GM12878 (cell line): ENCODE measurements around the gene FOXI3. TPM values are rescaled to one million over a fixed set of nuclear protein-coding genes. Genes with fewer than 3 reads are reported as not detected.

Experiments
- ATAC-seq: fragments of 200-7000 bp; cut with Tn5 transposase; 3 replicates; pipeline ENCODE4 v1.9.1; 2020; ENCODE audit warnings: mild to moderate bottlenecking, moderate library complexity
- BruUV-seq: library from RNA; stranded (reverse); fragments of 400-500 nt; replicated peaks from 2 replicates; lab custom pipeline; 2021; lab: Mats Ljungman, UMichigan
- CTCF ChIA-PET: fragments of 300-600 bp; sonication (Branson Sonifier 250); formaldehyde crosslinking; extraction: SDS; loops from one replicate; lab custom pipeline; 2021; ENCODE audit warnings: inconsistent platforms; lab: Yijun Ruan, JAX
- POLR2A ChIA-PET: fragments of 350-600 bp; formaldehyde crosslinking; extraction: SDS; loops from one replicate; lab custom pipeline; 2021; ENCODE audit warnings: inconsistent platforms; lab: Charles Lee
- RAD21 ChIA-PET: fragments of 300-600 bp; sonication (Branson Sonifier 250); formaldehyde crosslinking; loops from one replicate; lab custom pipeline; 2023; ENCODE audit warnings: antibody characterized with exemption; ENCODE audit not compliant: unreplicated experiment; lab: Charles Lee
- SMC1A ChIA-PET: fragments of 300-600 bp; sonication (Branson Sonifier 250); formaldehyde crosslinking; loops from one replicate; lab custom pipeline; 2023; ENCODE audit not compliant: unreplicated experiment, uncharacterized antibody; lab: Charles Lee
- DNase-seq: peaks from one replicate; pipeline ENCODE4 v3.0.0-alpha.2; 2011; ENCODE audit warnings: low read depth, low spot score
- FAIRE-seq: peaks from 3 replicates; lab custom pipeline; 2011; peaks lifted over from hg19 to GRCh38; lab: Jason Lieb, UNC
- H2AFZ ChIP-seq: 2 replicates; pipeline ENCODE4 v1.6.0; 2011; ENCODE audit warnings: low read depth, low read length, control low read depth; ENCODE audit not compliant: control insufficient read depth
- H3K27ac ChIP-seq: 2 replicates; pipeline ENCODE4 v1.5.1; 2011; ENCODE audit warnings: control low read depth; ENCODE audit not compliant: control insufficient read depth, insufficient read depth
- H3K27me3 ChIP-seq, 2 experiments: replicated peaks in 1 of 2; 2 replicates each; pipeline versions ENCODE4 v1.6.0 to v1.6.1; 2011; ENCODE audit warnings: low read length in 1 of 2; ENCODE audit not compliant: control insufficient read depth in 2 of 2, insufficient read depth in 2 of 2
- H3K36me3 ChIP-seq, 2 experiments: 2 replicates each; pipeline ENCODE4 v1.5.1; 2011; ENCODE audit warnings: low read length in 1 of 2; ENCODE audit not compliant: control insufficient read depth in 2 of 2, insufficient read depth in 2 of 2
- H3K4me1 ChIP-seq: 2 replicates; pipeline ENCODE4 v1.6.1; 2011; ENCODE audit warnings: mild to moderate bottlenecking, low read length, moderate library complexity, mixed read lengths; ENCODE audit not compliant: control insufficient read depth, insufficient read depth
- H3K4me2 ChIP-seq: 2 replicates; pipeline ENCODE4 v1.6.0; 2011; ENCODE audit warnings: control low read depth; ENCODE audit not compliant: control insufficient read depth, insufficient read depth
- H3K4me3 ChIP-seq: fragments of 200-600 bp; sonication (generic); 2 replicates; pipeline ENCODE4 v1.5.1; 2016
- H3K79me2 ChIP-seq: 2 replicates; pipeline ENCODE4 v1.6.0; 2011; ENCODE audit warnings: low read length; ENCODE audit not compliant: control insufficient read depth, insufficient read depth
- H3K9ac ChIP-seq: 2 replicates; pipeline ENCODE4 v1.8.0; 2011; ENCODE audit warnings: low read length, control low read depth, mixed read lengths; ENCODE audit not compliant: control insufficient read depth, insufficient read depth
- H3K9me3 ChIP-seq: replicated peaks from 3 replicates; pipeline ENCODE4 v1.5.1; 2011; ENCODE audit warnings: mild to moderate bottlenecking, low read length; ENCODE audit not compliant: control insufficient read depth, insufficient read depth
- H4K20me1 ChIP-seq: 2 replicates; pipeline ENCODE4 v1.6.0; 2011; ENCODE audit not compliant: control insufficient read depth, insufficient read depth
- CBX5 ChIP-seq: sonication (generic); IDR thresholded peaks from 2 replicates; pipeline ENCODE4 v1.6.1; 2016; ENCODE audit warnings: low read depth, moderate library complexity, mild to moderate bottlenecking, inconsistent platforms
- CREB1 ChIP-seq: IDR thresholded peaks from 2 replicates; pipeline ENCODE4 v1.6.1; 2012; ENCODE audit warnings: low read depth, mild to moderate bottlenecking, inconsistent platforms
- FOXK2 ChIP-seq: fragments of 450-650 bp; IDR thresholded peaks from 2 replicates; pipeline ENCODE4 v1.6.1; 2017; ENCODE audit warnings: mild to moderate bottlenecking, moderate library complexity
- GABPA ChIP-seq: IDR thresholded peaks from 2 replicates; pipeline ENCODE4 v1.6.1; 2014; ENCODE audit warnings: antibody characterized with exemption, low read depth, mild to moderate bottlenecking, inconsistent platforms
- NR2C2 ChIP-seq: IDR thresholded peaks from 2 replicates; pipeline ENCODE4 v1.6.1; 2011; ENCODE audit warnings: borderline replicate concordance, low read depth; ENCODE audit not compliant: control insufficient read depth, insufficient read length
- ZNF217 ChIP-seq: fragments of 450-650 bp; IDR thresholded peaks from 2 replicates; pipeline ENCODE4 v1.6.1; 2017; ENCODE audit warnings: antibody characterized with exemption, mild to moderate bottlenecking
- WGBS: methylation state at CpG from one replicate; pipeline ENCODE4 v1.1.6; 2016; ENCODE audit warnings: low lambda C conversion rate; ENCODE audit not compliant: insufficient replicate concordance, insufficient coverage; ENCODE audit errors: missing lambda C conversion rate; 5-methylcytosine and 5-hydroxymethylcytosine counted together
- in situ Hi-C: fragments of 300-500 bp; cut with MboI; formaldehyde crosslinking; loops from 9 replicates; pipeline ENCODE4 v1.14.3; 2018; ENCODE audit warnings: mixed read lengths
- intact Hi-C: fragments of 100-400 bp; cut with micrococcal nuclease; formaldehyde crosslinking; loops from one replicate; pipeline ENCODE4 v1.14.2; 2022; ENCODE audit not compliant: unreplicated experiment
- polyA plus RNA-seq, 11 experiments: library from polyadenylated mRNA; depleted of rRNA in 4 of 11; unstranded in 6 of 11; stranded (reverse) in 5 of 11; fragments of >200 nt; fragmentation: Nextera tagmentation in 4 of 11; fragmentation: Illumina TruSeq in 1 of 11; extraction: Ambion mirVana in 4 of 11; extraction: Trizol in 1 of 11; gene quantifications; 1 replicate in 1 of 11; 2 replicates in 10 of 11; pipeline versions ENCODE4 v1.2.1 to v1.2.3, GENCODE V29; 2011 to 2016; ENCODE audit warnings: inconsistent platforms in 2 of 11, missing spikeins in 2 of 11, low read depth in 1 of 11
- total RNA-seq, 4 experiments: library from RNA; depleted of rRNA in 3 of 4; stranded (reverse); fragments of >200 nt in 3 of 4; fragmentation: Illumina TruSeq in 1 of 4; extraction: Trizol in 1 of 4; gene quantifications; 2 replicates each; pipeline versions ENCODE4 v1.2.1 to v1.2.3, GENCODE V29; 2013 to 2021
- TF ChIP-seq, protein P1 (sequence below): IDR thresholded peaks from 2 replicates; pipeline ENCODE4 v1.6.1; 2011; ENCODE audit warnings: borderline replicate concordance, low read depth, mild to moderate bottlenecking, moderate library complexity, low read length; ENCODE audit not compliant: insufficient read depth, poor library complexity, severe bottlenecking
- TF ChIP-seq, protein P2 (sequence below): fragments of 450-650 bp; IDR thresholded peaks from 2 replicates; pipeline ENCODE4 v1.6.1; 2018; ENCODE audit warnings: borderline replicate concordance, mild to moderate bottlenecking; ENCODE audit not compliant: partially characterized antibody

FOXI3 gene
- total and polyA plus RNA-seq, 10 of the 15 experiments (the other 5 are each of a cell fraction or from before 2014, with no cell fraction given): not detected

- ChIA-PET POLR2A (no interaction called here), RAD21 (no interaction called here), SMC1A (interaction anchor here (1.4 kb wide), 1 partner anchor 259 kb away, joined by 3 read pairs; no protein-coding TSS in a partner anchor), CTCF (no interaction called here)
- H3K9me3 ChIP-seq: no peaks in the 10 kb centered on the region
- H3K27me3 ChIP-seq: peaks cover 4 to 12% of the 10 kb centered on the region in 2 experiments
- in situ Hi-C loops (no loop called here), intact Hi-C loops (loop anchor here (10.0 kb wide), 1 partner anchor 214 kb away; no protein-coding TSS in a partner anchor)
- no peak for DNase-seq
- no TSS peak for BruUV-seq
- no peaks in the 10 kb centered on the region for H3K79me2 ChIP-seq
- FAIRE-seq: no peak
- 27% methylated on average over 18 of the region's 18 CpGs for WGBS
- no peak for ATAC-seq
- no peak for TF ChIP-seq GABPA
- TF ChIP-seq FOXK2: no peak
- TF ChIP-seq, protein P1, sequence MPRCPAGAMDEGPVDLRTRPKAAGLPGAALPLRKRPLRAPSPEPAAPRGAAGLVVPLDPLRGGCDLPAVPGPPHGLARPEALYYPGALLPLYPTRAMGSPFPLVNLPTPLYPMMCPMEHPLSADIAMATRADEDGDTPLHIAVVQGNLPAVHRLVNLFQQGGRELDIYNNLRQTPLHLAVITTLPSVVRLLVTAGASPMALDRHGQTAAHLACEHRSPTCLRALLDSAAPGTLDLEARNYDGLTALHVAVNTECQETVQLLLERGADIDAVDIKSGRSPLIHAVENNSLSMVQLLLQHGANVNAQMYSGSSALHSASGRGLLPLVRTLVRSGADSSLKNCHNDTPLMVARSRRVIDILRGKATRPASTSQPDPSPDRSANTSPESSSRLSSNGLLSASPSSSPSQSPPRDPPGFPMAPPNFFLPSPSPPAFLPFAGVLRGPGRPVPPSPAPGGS: no peak
- TF ChIP-seq CREB1: no peak
- no peak for TF ChIP-seq ZNF217
- no peak for TF ChIP-seq NR2C2
- TF ChIP-seq CBX5: no peak
- TF ChIP-seq, protein P2, sequence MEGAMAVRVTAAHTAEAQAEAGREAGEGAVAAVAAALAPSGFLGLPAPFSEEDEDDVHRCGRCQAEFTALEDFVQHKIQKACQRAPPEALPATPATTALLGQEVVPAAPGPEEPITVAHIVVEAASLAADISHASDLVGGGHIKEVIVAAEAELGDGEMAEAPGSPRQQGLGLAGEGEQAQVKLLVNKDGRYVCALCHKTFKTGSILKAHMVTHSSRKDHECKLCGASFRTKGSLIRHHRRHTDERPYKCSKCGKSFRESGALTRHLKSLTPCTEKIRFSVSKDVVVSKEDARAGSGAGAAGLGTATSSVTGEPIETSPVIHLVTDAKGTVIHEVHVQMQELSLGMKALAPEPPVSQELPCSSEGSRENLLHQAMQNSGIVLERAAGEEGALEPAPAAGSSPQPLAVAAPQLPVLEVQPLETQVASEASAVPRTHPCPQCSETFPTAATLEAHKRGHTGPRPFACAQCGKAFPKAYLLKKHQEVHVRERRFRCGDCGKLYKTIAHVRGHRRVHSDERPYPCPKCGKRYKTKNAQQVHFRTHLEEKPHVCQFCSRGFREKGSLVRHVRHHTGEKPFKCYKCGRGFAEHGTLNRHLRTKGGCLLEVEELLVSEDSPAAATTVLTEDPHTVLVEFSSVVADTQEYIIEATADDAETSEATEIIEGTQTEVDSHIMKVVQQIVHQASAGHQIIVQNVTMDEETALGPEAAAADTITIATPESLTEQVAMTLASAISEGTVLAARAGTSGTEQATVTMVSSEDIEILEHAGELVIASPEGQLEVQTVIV: no peak
- no peak overlapping the region for H3K27ac ChIP-seq
- no peaks in the 10 kb centered on the region for H3K4me1 ChIP-seq
- no peak overlapping the region for H3K4me3 ChIP-seq
- no peak overlapping the region for H3K9ac ChIP-seq
- no peaks in the 10 kb centered on the region for H4K20me1 ChIP-seq
- no peak overlapping the region for H2AFZ ChIP-seq
- H3K36me3 ChIP-seq: no peaks in the 10 kb centered on the region
- no peak overlapping the region for H3K4me2 ChIP-seq
Observed at GRCh38 chr2:88450925-88451810, 1.3 kb downstream of the FOXI3 start.
